T1000 (cell line): Measurements from ENCODE around the gene C1GALT1.

ENCODE experiments used
- DNase-seq: peaks from one replicate; lab custom pipeline; 2025; ENCODE audit warnings: mixed read lengths; lab: John Stamatoyannopoulos, UW

The C1GALT1 gene

GRCh38 chr7:7272294-7272693 lies 90.0 kb downstream of the C1GALT1 start:
- no peak for DNase-seq

- no peak for DNase-seq
Measured at GRCh38 chr7:7274782-7275181, 92.4 kb downstream of the C1GALT1 start.

- DNase-seq = no peak
Measured at GRCh38 chr7:7276161-7276560, 93.8 kb downstream of the C1GALT1 start.

- no peak for DNase-seq
Measured at GRCh38 chr7:7290429-7291122, 108.2 kb downstream of the C1GALT1 start.

- DNase-seq = no peak
Measured at GRCh38 chr7:7292085-7292484, 109.7 kb downstream of the C1GALT1 start.

- DNase-seq = no peak
Measured at GRCh38 chr7:7292608-7293007, 110.3 kb downstream of the C1GALT1 start.

- no peak for DNase-seq
Measured at GRCh38 chr7:7293092-7293491, 110.7 kb downstream of the C1GALT1 start.

- no peak for DNase-seq
Measured at GRCh38 chr7:7294911-7295310, 112.6 kb downstream of the C1GALT1 start.
